Sigmoid colon (tissue), 4 donors: ENCODE measurements around the gene OTC.

Experiments
- EP300 ChIP-seq, 4 donors: sonication (generic); formaldehyde crosslinking; IDR thresholded peaks; one replicate each; pipeline ENCODE4 v1.6.1; 2017; ENCODE audit warnings: antibody characterized with exemption in 4 of 4
- POLR2A ChIP-seq, 2 donors: fragments of 450-650 bp; IDR thresholded peaks; one replicate each; pipeline ENCODE4 v1.6.1; 2016; ENCODE audit warnings: antibody characterized with exemption in 2 of 2, mild to moderate bottlenecking in 2 of 2, moderate library complexity in 2 of 2
- POLR2AphosphoS5 ChIP-seq, 4 donors: sonication (generic); formaldehyde crosslinking; IDR thresholded peaks; one replicate each; pipeline ENCODE4 v1.6.1; 2017; ENCODE audit warnings: antibody characterized with exemption in 4 of 4

- no peak for TF ChIP-seq EP300 (IDR thresholded peaks at IDR 0.05)
- TF ChIP-seq POLR2AphosphoS5 (IDR thresholded peaks at IDR 0.05) = no peak
- no peak for TF ChIP-seq POLR2A (IDR thresholded peaks at IDR 0.05)
These were observed 37.2 kb upstream of the OTC start for GRCh38 chrX:38315186-38315585.
